GM23248 (cell line): Measurements from ENCODE around the gene ALDH5A1. TPM values are rescaled to one million over a fixed set of nuclear protein-coding genes. Genes with fewer than 3 reads are reported as not detected.

Source experiments
- DNase-seq: peaks from one replicate; pipeline ENCODE4 v3.0.0-alpha.2; 2015
- H2AFZ ChIP-seq: fragments of 200-600 bp; sonication (generic); 2 replicates; pipeline ENCODE4 v1.6.1; 2016; ENCODE audit warnings: antibody characterized with exemption
- H3F3A ChIP-seq: fragments of 200-600 bp; sonication (generic); 2 replicates; pipeline ENCODE4 v1.6.1; 2016; ENCODE audit warnings: mild to moderate bottlenecking, antibody characterized with exemption, mixed run types; ENCODE audit not compliant: insufficient read depth
- H3K27ac ChIP-seq: fragments of 200-600 bp; sonication (generic); 2 replicates; pipeline ENCODE4 v1.5.1; 2016; ENCODE audit warnings: mild to moderate bottlenecking
- H3K27me3 ChIP-seq: fragments of 200-600 bp; sonication (generic); replicated peaks from 2 replicates; pipeline ENCODE4 v1.6.1; 2016; ENCODE audit warnings: mild to moderate bottlenecking; ENCODE audit not compliant: insufficient read depth
- H3K36me3 ChIP-seq: fragments of 200-600 bp; sonication (generic); 2 replicates; pipeline ENCODE4 v1.6.1; 2016; ENCODE audit warnings: low read depth, mild to moderate bottlenecking
- H3K4me1 ChIP-seq: fragments of 200-600 bp; sonication (generic); 2 replicates; pipeline ENCODE4 v1.6.1; 2016; ENCODE audit warnings: mild to moderate bottlenecking; ENCODE audit not compliant: insufficient read depth
- H3K4me2 ChIP-seq: fragments of 200-600 bp; sonication (generic); one replicate; pipeline ENCODE4 v1.6.1; 2016; ENCODE audit warnings: mild to moderate bottlenecking; ENCODE audit not compliant: unreplicated experiment
- H3K4me3 ChIP-seq: fragments of 200-600 bp; sonication (generic); 2 replicates; pipeline ENCODE4 v1.5.1; 2016; ENCODE audit warnings: mild to moderate bottlenecking
- H3K79me2 ChIP-seq: fragments of 200-600 bp; sonication (generic); 2 replicates; pipeline ENCODE4 v1.6.1; 2016; ENCODE audit warnings: mild to moderate bottlenecking; ENCODE audit not compliant: insufficient read depth
- H3K9ac ChIP-seq: fragments of 200-600 bp; sonication (generic); 2 replicates; pipeline ENCODE4 v1.6.1; 2016; ENCODE audit warnings: mild to moderate bottlenecking
- H3K9me2 ChIP-seq: fragments of 200-600 bp; sonication (generic); 2 replicates; pipeline ENCODE4 v1.6.1; 2016; ENCODE audit warnings: mixed run types, mild to moderate bottlenecking, moderate library complexity; ENCODE audit not compliant: insufficient read depth
- H3K9me3 ChIP-seq: fragments of 200-600 bp; sonication (generic); one replicate; pipeline ENCODE4 v1.6.1; 2017; ENCODE audit warnings: low read depth
- H4K20me1 ChIP-seq: fragments of 200-600 bp; sonication (generic); 2 replicates; pipeline ENCODE4 v1.6.0; 2016; ENCODE audit not compliant: insufficient read depth
- EZH2 ChIP-seq: fragments of 200-600 bp; sonication (generic); IDR thresholded peaks from 2 replicates; pipeline ENCODE4 v1.6.1; 2018; ENCODE audit warnings: antibody characterized with exemption, mild to moderate bottlenecking; ENCODE audit not compliant: insufficient read depth, poor library complexity, severe bottlenecking
- EZH2phosphoT487 ChIP-seq: fragments of 200-600 bp; sonication (generic); IDR thresholded peaks from 2 replicates; pipeline ENCODE4 v1.6.1; 2018; ENCODE audit warnings: antibody characterized with exemption, moderate library complexity, mild to moderate bottlenecking, low read depth; ENCODE audit not compliant: insufficient read depth
- WGBS, 2 experiments: methylation state at CpG; one replicate each; pipeline ENCODE4 v1.1.6; 2015 to 2017; ENCODE audit warnings: low lambda C conversion rate in 2 of 2, low coverage in 1 of 2; ENCODE audit errors: missing lambda C conversion rate in 2 of 2; 5-methylcytosine and 5-hydroxymethylcytosine counted together
- in situ Hi-C: fragments of 300-500 bp; cut with MboI; formaldehyde crosslinking; loops from 2 replicates; pipeline ENCODE4 v1.15.0; 2020
- polyA plus RNA-seq: library from polyadenylated mRNA; unstranded; fragments of >200 nt; fragmentation: Nextera tagmentation; extraction: Ambion mirVana; gene quantifications from 2 replicates; pipeline ENCODE4 v1.2.1, GENCODE V29; 2016
- total RNA-seq: library from RNA; depleted of rRNA; stranded (reverse); fragments of >200 nt; shearing (Covaris generic); gene quantifications from 2 replicates; pipeline ENCODE4 v1.2.3, GENCODE V29; 2014

ALDH5A1 gene
- total and polyA plus RNA-seq, 2 experiments from 2014 or later = 0.86 to 1.1 TPM

GRCh38 chr6:24493945-24494820 is 586 bp upstream of the ALDH5A1 start:
- H3K4me2 ChIP-seq = peak overlapping the region; percentile 94

DNA sequence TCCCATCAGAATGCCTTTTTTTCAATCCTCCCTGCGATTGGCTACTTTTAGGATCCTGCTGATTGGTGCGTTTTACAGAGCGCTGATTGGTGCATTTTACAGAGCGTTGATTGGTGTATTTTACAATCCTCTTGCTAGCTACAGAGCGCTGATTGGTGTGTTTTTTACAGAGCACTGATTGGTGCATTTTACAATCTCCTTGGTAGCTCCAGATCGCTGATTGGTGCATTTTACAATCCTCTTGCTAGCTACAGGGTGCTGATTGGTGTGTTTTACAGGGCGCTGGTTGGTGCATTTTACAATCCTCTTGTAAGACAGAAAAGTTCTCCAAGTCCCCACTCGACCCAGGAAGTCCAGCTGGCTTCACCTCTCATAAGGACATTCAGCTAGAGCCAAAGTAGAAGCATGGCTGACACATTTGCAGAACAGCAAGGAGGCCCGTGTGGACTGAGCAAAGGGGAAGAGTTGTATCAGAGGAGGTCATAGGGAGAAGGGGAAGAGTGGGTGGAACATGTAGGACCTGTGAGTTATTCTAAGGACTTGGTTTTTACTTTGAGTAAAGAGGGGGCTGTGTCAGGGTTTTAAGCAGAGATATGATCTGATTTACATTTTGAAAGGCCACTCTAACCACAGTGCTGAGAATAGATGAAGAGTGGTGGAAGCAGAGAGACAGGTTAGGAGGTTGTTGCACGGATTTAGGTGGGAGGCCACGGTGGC is 2.6 kb downstream of the ALDH5A1 start:
- Histone ChIP-seq H3K4me3 (no peak overlapping the region), H3K79me2 (no peaks in the 10 kb centered on the region), H3K9me3 (no peaks in the 10 kb centered on the region), H3K9me2 (no peaks in the 10 kb centered on the region), H3K36me3 (no peaks in the 10 kb centered on the region), H3K9ac (no peak overlapping the region), H4K20me1 (no peaks in the 10 kb centered on the region), H3K4me2 (no peak overlapping the region), H2AFZ (no peak overlapping the region), H3K27me3 (no peaks in the 10 kb centered on the region), H3F3A (no peaks in the 10 kb centered on the region), H3K27ac (no peak overlapping the region), H3K4me1 (no peaks in the 10 kb centered on the region)
- no peak for TF ChIP-seq EZH2phosphoT487
- no peak for TF ChIP-seq EZH2
- 76 to 80% methylated on average over 11 of the region's 11 CpGs for WGBS, 2 experiments
- in situ Hi-C loops = no loop called here
- DNase-seq = no peak

More at GRCh38 chr6:24493945-24494820, 586 bp upstream of the ALDH5A1 start:
- H3K4me3 ChIP-seq = peak overlapping the region; percentile 78
- H3F3A ChIP-seq = no peaks in the 10 kb centered on the region
- H3K27ac ChIP-seq = no peak overlapping the region
- H3K9ac ChIP-seq = peak overlapping the region; percentile 68
- H4K20me1 ChIP-seq = no peaks in the 10 kb centered on the region
- H3K4me1 ChIP-seq = no peaks in the 10 kb centered on the region
- in situ Hi-C loops = no loop called here
- H3K9me3 ChIP-seq = no peaks in the 10 kb centered on the region
- WGBS, 2 experiments = 13 to 14% methylated on average over 36 of the region's 36 CpGs
- no peaks in the 10 kb centered on the region for H3K79me2 ChIP-seq
- H2AFZ ChIP-seq = peak overlapping the region; percentile 96
- H3K36me3 ChIP-seq = no peaks in the 10 kb centered on the region
- no peak for DNase-seq
- no peaks in the 10 kb centered on the region for H3K27me3 ChIP-seq
- TF ChIP-seq EZH2phosphoT487 (no peak), EZH2 (no peak)
- H3K9me2 ChIP-seq = no peaks in the 10 kb centered on the region

DNA sequence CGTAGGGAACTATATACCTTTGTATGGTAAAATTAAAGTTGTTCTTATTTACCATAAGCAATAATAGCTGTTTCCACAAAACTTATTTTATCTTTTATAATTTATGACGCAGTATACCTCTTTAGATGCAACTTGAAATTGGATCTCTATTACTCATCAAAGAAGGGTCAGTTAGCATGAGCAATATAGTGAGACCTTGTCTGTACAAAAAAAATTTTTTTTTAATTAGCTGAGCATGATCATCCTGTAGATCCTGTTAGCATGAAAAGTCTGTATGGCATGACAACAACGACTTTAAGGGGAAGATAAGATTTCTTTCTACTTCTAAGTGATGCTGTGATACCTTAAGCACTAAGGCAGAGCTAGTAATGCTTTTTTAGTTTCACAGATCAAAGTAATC is 5.9 kb downstream of the ALDH5A1 start:
- no peak overlapping the region for H2AFZ ChIP-seq
- TF ChIP-seq EZH2phosphoT487 = no peak
- no peak overlapping the region for H3K4me3 ChIP-seq
- H4K20me1 ChIP-seq = no peaks in the 10 kb centered on the region
- H3K9me3 ChIP-seq = no peaks in the 10 kb centered on the region
- no peaks in the 10 kb centered on the region for H3K27me3 ChIP-seq
- H3K9ac ChIP-seq = no peak overlapping the region
- H3K79me2 ChIP-seq = no peaks in the 10 kb centered on the region
- H3K27ac ChIP-seq = no peak overlapping the region
- H3F3A ChIP-seq = no peaks in the 10 kb centered on the region
- in situ Hi-C loops = no loop called here
- no peaks in the 10 kb centered on the region for H3K9me2 ChIP-seq
- 67 to 68% methylated on average over 3 of the region's 3 CpGs for WGBS, 2 experiments
- no peaks in the 10 kb centered on the region for H3K36me3 ChIP-seq
- H3K4me2 ChIP-seq = no peak overlapping the region
- no peaks in the 10 kb centered on the region for H3K4me1 ChIP-seq
- no peak for DNase-seq

DNA sequence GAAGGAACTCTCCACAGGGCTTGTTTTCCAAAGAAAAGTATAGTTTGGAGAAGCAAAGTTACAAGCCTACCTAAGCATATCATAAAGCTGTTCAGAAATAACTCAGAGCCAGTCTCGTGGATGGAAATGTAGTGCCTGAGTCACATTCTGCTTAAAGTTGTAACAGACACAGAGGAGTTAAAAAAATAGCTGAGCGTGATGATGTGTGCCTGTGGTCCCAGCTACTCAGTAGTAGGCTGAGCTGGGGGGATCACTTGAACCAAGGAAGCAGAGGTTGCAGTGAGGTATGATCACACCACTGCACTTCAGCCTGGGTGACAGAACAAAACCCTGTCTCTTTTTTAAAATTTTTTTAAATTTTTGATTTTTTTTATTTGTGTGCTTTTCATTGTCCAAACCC is 6.6 kb downstream of the ALDH5A1 start:
- Histone ChIP-seq H3K4me2 (no peak overlapping the region), H4K20me1 (no peaks in the 10 kb centered on the region), H3K36me3 (no peaks in the 10 kb centered on the region), H3K9me2 (no peaks in the 10 kb centered on the region), H3K4me1 (no peaks in the 10 kb centered on the region), H3K27me3 (no peaks in the 10 kb centered on the region), H3K9ac (no peak overlapping the region), H3K4me3 (no peak overlapping the region), H3K27ac (no peak overlapping the region), H3F3A (no peaks in the 10 kb centered on the region), H2AFZ (no peak overlapping the region), H3K9me3 (no peaks in the 10 kb centered on the region), H3K79me2 (no peaks in the 10 kb centered on the region)
- WGBS, 2 experiments = 53 to 54% methylated on average over 2 of the region's 2 CpGs
- in situ Hi-C loops = no loop called here
- TF ChIP-seq EZH2phosphoT487 (no peak), EZH2 (no peak)
- DNase-seq = no peak
